GM21529 (cell line): ENCODE results near the gene SIK3.
A peak's percentile ranks its signal among the peaks of the same experiment; 100 is the strongest.

Experiments
- ATAC-seq: cut with Tn5 transposase; IDR thresholded peaks from one replicate; pipeline ENCODE4 v1.9.1; 2021; ENCODE audit not compliant: unreplicated experiment

The SIK3 gene

GRCh38 chr11:116931206-116931953, 166.8 kb downstream of the SIK3 start:
- ATAC-seq: no peak

GRCh38 chr11:116930586-116930985, 167.6 kb downstream of the SIK3 start:
- ATAC-seq: no peak

- no peak for ATAC-seq
Measured at GRCh38 chr11:116930177-116930576, 168.1 kb downstream of the SIK3 start.

GRCh38 chr11:116929414-116930090, 168.7 kb downstream of the SIK3 start:
- no peak for ATAC-seq

- ATAC-seq: no peak
Measured at GRCh38 chr11:116928845-116929244, 169.4 kb downstream of the SIK3 start.

- peak; percentile 71 for ATAC-seq
Measured at GRCh38 chr11:116928102-116928777, 170.0 kb downstream of the SIK3 start.

GRCh38 chr11:116927163-116927974, 170.9 kb downstream of the SIK3 start:
- ATAC-seq: no peak

- ATAC-seq: no peak
Measured at GRCh38 chr11:116925050-116925449, 173.2 kb downstream of the SIK3 start.

- ATAC-seq: no peak
Measured at GRCh38 chr11:116918925-116919655, 179.1 kb downstream of the SIK3 start.

- no peak for ATAC-seq
Measured at GRCh38 chr11:116917632-116918031, 180.6 kb downstream of the SIK3 start.

GRCh38 chr11:116916886-116917285, 181.3 kb downstream of the SIK3 start:
- no peak for ATAC-seq

- no peak for ATAC-seq
Measured at GRCh38 chr11:116916052-116916451, 182.2 kb downstream of the SIK3 start.

- ATAC-seq: no peak
Measured at GRCh38 chr11:116913000-116913399, 185.2 kb downstream of the SIK3 start.

GRCh38 chr11:116911976-116912734, 186.1 kb downstream of the SIK3 start:
- ATAC-seq: no peak

GRCh38 chr11:116910847-116911246, 187.4 kb downstream of the SIK3 start:
- ATAC-seq: no peak

- ATAC-seq: no peak
Measured at GRCh38 chr11:116910378-116910777, 187.8 kb downstream of the SIK3 start.

GRCh38 chr11:116909245-116909644, 189.0 kb downstream of the SIK3 start:
- ATAC-seq: no peak

- ATAC-seq: no peak
Measured at GRCh38 chr11:116906479-116906878, 191.7 kb downstream of the SIK3 start.

- ATAC-seq: no peak
Measured at GRCh38 chr11:116903090-116903489, 195.1 kb downstream of the SIK3 start.
